HG02678 (cell line): ENCODE data around the gene PTOV1.

Source experiments
- ATAC-seq: cut with Tn5 transposase; IDR thresholded peaks from one replicate; pipeline ENCODE4 v1.9.1; 2021; ENCODE audit warnings: mild to moderate bottlenecking, moderate library complexity; ENCODE audit not compliant: unreplicated experiment

PTOV1 gene

GRCh38 chr19:49850487-49851342, at the start of gene PTOV1:
Gene PTOV1 (plus strand): TSS chr19:49851159.
- ATAC-seq = peak; percentile 78

- no peak for ATAC-seq
Measured at GRCh38 chr19:49801401-49801888, 49.5 kb upstream of the PTOV1 start.

GRCh38 chr19:49801966-49802661, 48.8 kb upstream of the PTOV1 start:
- ATAC-seq = no peak

GRCh38 chr19:49802836-49803528, 48.0 kb upstream of the PTOV1 start:
- ATAC-seq = no peak

GRCh38 chr19:49803529-49803856, 47.5 kb upstream of the PTOV1 start:
- ATAC-seq = no peak

- no peak for ATAC-seq
Measured at GRCh38 chr19:49805822-49806619, 44.9 kb upstream of the PTOV1 start.

- no peak for ATAC-seq
Measured at GRCh38 chr19:49806620-49806959, 44.4 kb upstream of the PTOV1 start.

GRCh38 chr19:49807058-49807903, 43.7 kb upstream of the PTOV1 start:
- ATAC-seq = no peak

- ATAC-seq = no peak
Measured at GRCh38 chr19:49807904-49808675, 42.9 kb upstream of the PTOV1 start.

- ATAC-seq = no peak
Measured at GRCh38 chr19:49808711-49809159, 42.2 kb upstream of the PTOV1 start.

- ATAC-seq = no peak
Measured at GRCh38 chr19:49809160-49809940, 41.6 kb upstream of the PTOV1 start.

- no peak for ATAC-seq
Measured at GRCh38 chr19:49809941-49810389, 41.0 kb upstream of the PTOV1 start.

GRCh38 chr19:49811328-49811727, 39.6 kb upstream of the PTOV1 start:
- no peak for ATAC-seq

GRCh38 chr19:49812452-49812996, 38.4 kb upstream of the PTOV1 start:
- no peak for ATAC-seq

- ATAC-seq = peak; percentile 56
Measured at GRCh38 chr19:49812997-49813861, 37.7 kb upstream of the PTOV1 start, which contains the start of gene FUZ. Gene FUZ (minus strand): TSS chr19:49813292. CDS start chr19:49813106, 186 bp downstream.

GRCh38 chr19:49814010-49814409, 36.9 kb upstream of the PTOV1 start:
- no peak for ATAC-seq

- no peak for ATAC-seq
Measured at GRCh38 chr19:49816590-49816989, 34.4 kb upstream of the PTOV1 start.
